Stimulated activated CD4-positive, alpha-beta T cell treated with anti-CD3 and anti-CD28 coated beads, Interleukin-15, amount 100 ng/mL, for 48 hours (primary cell): ENCODE results near the gene DAPL1.
"Not testable (repeated sequence)": the region's sequence is repeated elsewhere in the genome, so short reads cannot be mapped to it uniquely, and the experiment has no call there.

Experiments used
- DNase-seq, 2 donors: peaks; one replicate each; pipeline ENCODE4 v3.0.0-alpha.2; 2020; ENCODE audit warnings: low read depth in 2 of 2

DAPL1 gene

DNA sequence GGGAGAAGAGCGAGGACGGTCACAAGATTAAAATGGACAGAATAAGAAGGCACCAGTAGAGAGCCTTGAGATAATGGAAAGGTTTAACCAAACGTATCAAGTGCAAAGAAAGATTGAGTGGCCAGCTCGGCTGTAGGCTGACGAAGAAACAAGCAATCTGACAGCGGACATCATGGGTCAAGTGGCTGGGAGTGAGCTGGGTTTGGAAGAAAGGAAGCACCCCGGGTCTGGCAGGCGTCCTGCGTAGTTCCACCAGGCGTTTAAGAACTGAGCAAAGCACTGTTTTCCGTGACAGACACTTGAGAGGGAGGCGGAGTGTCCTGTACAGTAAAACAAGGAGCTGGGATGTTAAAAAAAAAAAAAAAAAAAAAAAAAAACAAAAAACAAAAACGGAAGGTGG is 27.1 kb downstream of the DAPL1 start:
- no peak for DNase-seq

- no peak for DNase-seq
Observed at GRCh38 chr2:158823486-158824237, 28.5 kb downstream of the DAPL1 start.

DNA sequence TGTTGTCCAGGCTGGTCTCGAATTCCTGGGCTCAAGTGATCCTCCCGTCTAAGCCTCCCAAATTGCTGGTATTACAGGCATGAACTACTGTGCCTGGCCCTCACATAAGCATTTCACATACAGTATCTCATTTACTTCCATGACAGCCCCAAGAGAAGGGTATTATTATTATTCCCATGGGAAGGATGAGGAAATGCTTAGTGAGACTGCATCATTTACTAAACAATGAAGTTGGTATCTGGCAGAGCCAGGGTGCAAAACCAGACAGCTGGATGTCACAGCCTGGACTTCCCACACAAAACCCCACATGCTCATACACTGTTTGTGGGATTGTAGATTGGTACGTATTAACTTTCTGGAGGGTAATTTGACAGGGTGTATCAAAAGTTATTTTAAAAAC is 29.9 kb downstream of the DAPL1 start:
- DNase-seq, result no peak

- DNase-seq, result no peak
Observed at GRCh38 chr2:158826965-158827364, 31.8 kb downstream of the DAPL1 start.

- DNase-seq, result no peak
Observed at GRCh38 chr2:158828378-158829164, 33.5 kb downstream of the DAPL1 start.

GRCh38 chr2:158829167-158829566 is 34.0 kb downstream of the DAPL1 start:
- DNase-seq, result no peak

DNA sequence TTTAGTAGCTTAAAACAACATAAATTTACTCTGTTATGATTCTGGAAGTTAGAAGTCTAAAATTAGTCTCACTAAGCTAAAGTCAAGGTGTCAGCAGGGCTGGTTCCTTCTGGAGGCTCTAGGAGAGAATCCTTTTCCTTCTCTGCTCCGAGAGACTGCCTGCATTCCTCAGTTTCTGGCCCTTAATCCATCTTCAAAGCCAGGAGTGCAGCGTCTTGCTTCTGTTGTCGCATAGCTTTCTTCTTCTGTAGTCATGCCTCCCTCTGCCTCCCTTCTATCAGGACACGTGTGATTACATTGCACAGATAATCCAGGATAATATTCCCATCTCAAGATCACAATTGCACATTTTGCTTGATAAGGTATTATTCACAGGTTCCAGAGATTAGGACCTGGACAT is 35.1 kb downstream of the DAPL1 start:
- no peak for DNase-seq

GRCh38 chr2:158835431-158835830 is 40.3 kb downstream of the DAPL1 start:
- no peak for DNase-seq

DNA sequence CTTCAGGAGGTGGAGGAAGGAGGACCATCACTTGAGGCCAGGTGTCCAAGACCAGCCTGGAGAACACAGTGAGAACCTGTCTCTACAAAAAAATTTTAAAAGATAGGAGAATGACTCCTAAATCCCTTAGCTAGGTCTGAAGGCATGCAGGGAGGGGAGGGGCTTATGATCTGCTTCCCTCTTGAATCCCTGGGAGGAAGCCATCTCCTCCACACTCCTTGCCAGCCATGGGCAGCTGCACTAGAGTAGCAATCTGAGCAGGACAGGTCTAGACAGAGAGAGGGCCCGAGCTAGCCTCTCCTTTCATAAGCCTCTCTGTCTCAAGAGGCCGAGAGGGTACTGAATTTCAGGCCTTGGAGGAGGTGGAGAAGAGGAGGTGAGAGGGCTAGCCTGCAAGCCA is 42.5 kb downstream of the DAPL1 start:
- no peak for DNase-seq

DNA sequence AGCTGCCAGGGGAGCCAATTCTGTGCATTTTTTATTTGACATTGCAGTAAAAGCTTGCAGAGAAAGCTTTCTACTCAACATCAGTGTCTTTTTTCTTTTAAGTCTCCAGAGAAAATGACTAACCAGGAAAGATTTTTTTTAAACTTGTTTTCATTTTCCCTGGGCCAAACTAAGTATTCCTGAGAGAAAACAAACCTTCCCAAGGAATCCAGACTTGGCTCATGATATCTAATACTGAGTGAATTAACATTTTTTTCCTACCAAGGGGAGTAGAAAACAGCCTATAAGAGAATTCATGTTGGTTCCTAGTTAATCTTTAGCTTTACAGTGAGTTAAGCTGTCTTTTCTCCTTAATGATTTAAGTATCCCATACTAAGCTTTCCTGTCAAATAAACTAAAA is 46.7 kb downstream of the DAPL1 start:
- no peak for DNase-seq

DNA sequence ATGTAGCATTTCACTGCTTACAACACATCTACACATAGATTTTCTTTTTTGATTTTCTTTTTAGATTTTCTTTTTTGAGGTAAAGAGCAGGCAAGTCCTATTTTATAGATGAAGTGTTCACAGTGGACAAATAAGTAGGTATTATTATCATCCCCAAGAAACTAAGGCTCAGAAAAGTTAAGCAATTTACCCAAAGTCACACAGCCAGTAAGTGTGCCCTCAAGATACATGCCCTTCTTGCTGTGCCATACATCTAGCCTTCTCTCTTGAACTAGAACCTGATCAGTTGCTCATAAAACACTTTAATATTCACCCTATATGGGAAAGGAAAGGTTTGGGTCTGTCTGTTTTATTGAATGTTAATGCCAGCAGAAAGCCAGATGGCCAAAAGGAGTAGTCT is 50.3 kb downstream of the DAPL1 start:
- DNase-seq, result no peak

DNA sequence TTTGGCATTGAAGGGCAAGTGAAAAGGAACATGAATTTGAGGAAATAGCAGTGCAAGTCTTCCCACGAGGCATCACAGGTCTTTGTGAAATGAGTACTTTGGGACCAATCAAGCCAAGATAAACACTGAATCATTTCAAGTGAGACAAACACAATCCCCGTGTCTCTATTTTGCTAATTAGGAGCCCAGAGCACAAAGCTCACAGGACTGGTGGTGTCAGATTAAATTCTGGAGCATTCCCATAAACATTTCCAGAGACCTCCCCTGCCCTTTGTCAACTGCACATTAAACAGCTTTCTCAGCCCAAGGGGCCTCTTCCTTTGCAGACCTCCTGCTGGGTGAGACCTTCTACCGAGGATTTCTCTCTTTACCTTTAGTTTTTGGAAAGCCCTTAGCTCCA is 50.7 kb downstream of the DAPL1 start:
- DNase-seq, result no peak

- DNase-seq, result not testable (repeated sequence)
Observed at GRCh38 chr2:158847526-158847925, 52.4 kb downstream of the DAPL1 start.

DNA sequence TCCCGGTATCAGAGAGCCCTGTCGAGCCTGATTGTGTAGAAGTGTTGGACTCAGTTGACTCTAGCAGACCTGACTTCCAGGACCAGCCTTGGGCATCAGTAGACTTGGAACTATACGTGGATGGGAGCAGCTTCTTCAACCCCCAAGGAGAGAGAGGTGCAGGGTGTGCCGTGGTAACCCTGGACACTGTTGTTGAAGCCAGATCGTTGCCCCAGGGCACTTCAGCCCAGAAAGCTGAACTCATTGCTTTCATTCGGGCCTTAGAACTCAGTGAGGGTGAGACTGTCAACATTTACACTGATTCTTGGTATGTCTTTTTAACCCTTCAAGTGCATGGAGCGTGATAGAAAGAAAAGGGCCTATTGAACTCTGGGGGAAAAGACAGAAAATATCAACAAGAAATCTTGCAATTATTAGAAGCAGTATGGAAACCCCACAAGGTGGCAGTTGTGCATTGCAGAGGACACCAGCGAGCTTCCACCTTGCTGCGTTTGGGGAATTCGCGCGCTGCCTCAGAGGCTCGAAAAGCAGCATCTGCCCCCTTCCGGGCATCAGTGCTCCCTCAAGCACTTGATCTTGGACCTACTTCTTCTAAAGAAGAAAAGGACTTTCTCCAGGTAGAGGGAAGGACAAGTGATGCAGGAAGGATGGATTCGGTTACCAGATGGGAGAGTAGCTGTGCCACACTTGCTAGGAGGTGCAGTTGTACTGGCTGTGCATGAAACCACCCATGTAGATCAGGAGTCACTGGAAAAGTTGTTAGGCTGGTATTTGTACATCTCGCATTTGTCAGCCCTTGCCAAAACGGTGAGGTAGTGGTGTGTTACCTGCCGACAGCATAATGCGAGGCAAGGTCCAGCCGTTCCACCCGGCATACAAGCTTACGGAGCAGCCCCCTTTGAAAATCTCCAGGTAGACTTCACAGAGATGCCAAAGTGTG is 53.2 kb downstream of the DAPL1 start:
- not testable (repeated sequence) for DNase-seq

DNA sequence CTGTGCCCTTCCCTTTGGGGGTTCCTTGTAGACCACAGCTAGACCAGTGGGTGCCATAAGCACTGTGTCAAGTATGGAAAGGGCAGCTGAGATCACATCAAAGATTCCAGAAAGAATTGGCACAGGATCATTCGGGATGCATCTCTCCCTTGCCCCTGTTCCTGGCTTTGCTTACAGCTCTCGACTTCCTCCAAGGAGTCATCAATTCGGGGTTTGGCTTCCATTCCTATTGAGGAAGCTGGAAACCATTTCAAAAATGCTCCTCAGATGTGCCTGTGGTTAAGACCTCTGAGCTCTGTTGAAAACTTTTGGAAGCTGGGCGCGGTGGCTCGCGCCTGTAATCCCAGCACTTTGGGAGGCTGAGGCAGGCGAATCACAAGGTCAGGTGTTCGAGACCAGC is 65.1 kb downstream of the DAPL1 start:
- not testable (repeated sequence) for DNase-seq

DNA sequence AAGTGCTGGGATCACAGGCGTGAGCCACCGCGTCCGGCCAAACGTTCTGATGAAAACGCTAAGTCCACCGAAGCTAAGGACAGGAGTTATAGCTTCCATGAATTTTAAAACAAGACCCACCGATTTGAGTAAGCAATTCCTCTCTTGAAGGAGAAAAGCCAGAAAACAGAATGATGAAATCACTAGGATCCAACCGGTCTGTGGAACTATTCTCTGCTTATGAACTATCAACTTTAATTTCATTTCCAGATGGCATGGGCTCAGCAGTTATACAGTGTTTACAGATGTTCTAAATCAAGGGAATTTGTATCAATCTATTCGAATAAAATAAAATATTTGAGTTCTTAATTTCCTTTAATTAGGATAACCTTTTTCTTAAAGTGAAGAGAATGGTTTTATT is 66.5 kb downstream of the DAPL1 start:
- DNase-seq, result not testable (repeated sequence)

DNA sequence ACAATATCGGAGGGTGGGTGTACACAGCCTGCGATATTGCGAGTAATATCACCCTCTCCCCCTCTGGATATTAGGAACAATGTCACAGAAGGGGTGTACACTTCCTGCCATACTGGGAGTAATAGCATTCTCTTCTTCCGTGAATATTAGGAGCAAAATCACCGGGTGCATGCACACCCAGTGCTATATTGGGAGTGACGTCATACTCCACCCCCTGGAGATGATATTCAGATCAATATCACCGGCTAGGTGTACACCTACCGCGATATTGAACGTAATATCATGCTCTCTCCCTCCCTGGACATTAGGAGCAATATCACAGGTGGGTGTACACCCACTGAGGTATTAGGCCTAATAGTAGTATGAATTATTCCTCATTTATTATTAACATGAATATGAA is 70.4 kb downstream of the DAPL1 start:
- DNase-seq, result not testable (repeated sequence)
